Subcutaneous adipose tissue (tissue), 4 donors: ENCODE measurements around the gene PDE6B. TPM values are rescaled to one million over a fixed set of nuclear protein-coding genes. Genes with fewer than 3 reads are reported as not detected.

Experiments
- CTCF ChIP-seq: fragments of 450-650 bp; IDR thresholded peaks from one replicate; pipeline ENCODE4 v1.5.1; 2016; ENCODE audit warnings: low read depth, mild to moderate bottlenecking, control low read depth, antibody characterized with exemption, moderate library complexity
- total RNA-seq, 4 donors: library from RNA; depleted of rRNA; stranded (reverse); fragments of >200 nt; gene quantifications; one replicate each; pipeline ENCODE4 v1.1.0, GENCODE V29; 2016

The PDE6B gene
- total RNA-seq, 4 donors from 2014 or later, result 2.0 to 5.9 (median 3.8) TPM; not detected in 1

- TF ChIP-seq CTCF, result no peak
Observed at GRCh38 chr4:655464-656151, 30.2 kb downstream of the PDE6B start.

GRCh38 chr4:656436-657337 lies 31.3 kb downstream of the PDE6B start:
- TF ChIP-seq CTCF, result no peak

GRCh38 chr4:657338-657833 lies 32.0 kb downstream of the PDE6B start:
- TF ChIP-seq CTCF, result no peak

- no peak for TF ChIP-seq CTCF
Observed at GRCh38 chr4:657834-658667, 32.7 kb downstream of the PDE6B start.

GRCh38 chr4:658681-659667 lies 33.6 kb downstream of the PDE6B start:
- TF ChIP-seq CTCF, result no peak

GRCh38 chr4:659851-660250 lies 34.5 kb downstream of the PDE6B start:
- no peak for TF ChIP-seq CTCF
